IPS-NIHi7 (cell line): ENCODE data around the gene MUC13.
A peak's percentile ranks its signal among the peaks of the same experiment; 100 is the strongest.

ENCODE experiments used
- DNase-seq: peaks from one replicate; pipeline ENCODE4 v3.0.0; 2012; ENCODE audit warnings: mixed read lengths; ENCODE audit errors: extremely low spot score

MUC13 gene

GRCh38 chr3:124896824-124897526 is 37.6 kb downstream of the MUC13 start:
- DNase-seq: no peak

- no peak for DNase-seq
Observed at GRCh38 chr3:124895756-124896155, 38.8 kb downstream of the MUC13 start.

DNA sequence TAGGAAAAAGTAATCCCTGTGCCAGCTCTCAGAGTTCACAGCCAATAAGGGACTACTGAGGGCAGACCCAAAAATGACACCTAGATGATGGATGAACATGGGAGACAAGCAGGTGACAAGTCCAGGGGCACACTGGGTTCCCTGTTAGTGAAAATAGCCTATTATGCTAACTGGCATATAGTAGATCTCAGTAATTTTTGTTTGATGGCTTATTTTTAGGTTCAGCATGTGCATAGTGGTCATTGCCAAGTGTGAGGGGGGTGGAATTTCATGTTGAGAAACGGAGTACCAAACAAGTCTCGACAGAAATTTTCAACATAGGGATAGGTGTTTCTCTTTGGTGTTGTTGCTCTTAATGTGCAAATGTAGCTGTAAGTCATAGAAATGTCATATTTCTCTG is 41.0 kb downstream of the MUC13 start:
- DNase-seq: no peak

DNA sequence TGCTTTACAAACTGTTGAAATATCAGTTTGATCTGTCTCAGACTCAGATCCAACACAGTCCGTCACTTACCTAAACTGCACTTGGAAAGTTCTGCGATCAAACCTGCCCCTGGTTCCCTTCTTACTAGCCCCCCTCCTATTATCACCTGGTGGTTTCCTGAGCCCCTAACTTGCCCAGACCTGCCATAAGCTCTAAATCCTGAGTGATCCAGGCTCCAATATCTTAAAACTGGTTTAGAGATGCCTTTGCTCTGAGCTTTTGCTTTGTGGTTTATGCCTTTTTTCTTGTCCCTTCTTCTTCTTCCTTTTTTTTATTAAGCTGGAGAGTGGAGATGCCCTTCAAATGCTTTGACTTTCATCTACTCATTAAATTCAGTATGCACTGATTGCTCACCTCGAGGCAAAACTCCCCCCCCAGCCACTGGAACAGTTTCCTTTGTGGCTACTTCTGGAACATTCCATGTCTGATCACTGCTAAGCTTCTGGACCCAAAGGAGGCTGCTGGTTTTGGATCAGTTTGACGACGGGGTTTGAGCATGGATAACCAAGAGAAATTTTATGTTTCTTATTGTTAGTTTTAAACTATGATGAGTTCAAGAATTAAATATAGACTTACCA is 43.9 kb downstream of the MUC13 start:
- DNase-seq: no peak

DNA sequence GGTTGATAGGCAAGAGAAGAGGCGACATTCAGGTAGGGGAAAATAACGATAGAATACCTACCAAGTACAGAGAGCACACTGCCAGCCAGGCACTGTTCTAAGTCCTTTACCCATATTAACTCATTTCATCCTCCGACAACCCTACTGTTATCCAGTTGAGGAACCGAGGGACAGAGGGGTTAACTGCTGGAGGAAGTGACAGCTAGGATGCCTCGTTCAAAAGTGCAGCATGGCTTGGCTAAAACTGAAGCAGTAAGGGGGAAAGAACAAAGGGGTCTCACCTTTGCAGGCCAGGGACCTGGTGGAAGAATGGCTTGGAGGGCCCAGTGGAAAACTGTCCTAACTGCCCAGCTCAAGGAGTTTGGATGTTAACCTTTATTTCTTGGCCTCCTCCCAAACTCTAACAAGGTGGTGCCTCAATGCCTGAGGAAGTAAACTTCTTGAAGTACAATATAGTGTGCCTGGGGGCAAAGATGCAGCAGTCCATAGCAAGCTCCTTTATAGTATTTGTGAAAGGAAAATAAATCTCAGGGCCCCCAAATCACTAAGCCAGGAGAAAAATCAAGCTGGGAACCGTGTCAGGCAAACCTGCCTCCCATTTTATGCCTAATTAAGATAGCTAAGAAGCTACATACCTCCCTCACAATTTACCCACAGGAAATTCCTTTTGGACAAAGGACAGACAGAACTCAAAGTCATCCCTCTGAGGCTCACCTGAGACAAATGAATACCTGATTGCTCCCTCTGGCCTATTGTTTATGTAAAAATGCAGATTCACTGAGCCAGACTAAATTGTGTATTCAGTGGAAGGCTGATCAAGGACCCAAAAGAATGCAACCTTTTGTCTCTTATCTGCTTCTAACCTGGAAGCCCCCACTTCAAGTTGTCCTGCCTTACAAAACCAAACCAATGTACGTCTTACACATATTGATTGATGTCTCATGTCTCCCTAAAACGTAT is 45.8 kb downstream of the MUC13 start:
- DNase-seq: no peak

DNA sequence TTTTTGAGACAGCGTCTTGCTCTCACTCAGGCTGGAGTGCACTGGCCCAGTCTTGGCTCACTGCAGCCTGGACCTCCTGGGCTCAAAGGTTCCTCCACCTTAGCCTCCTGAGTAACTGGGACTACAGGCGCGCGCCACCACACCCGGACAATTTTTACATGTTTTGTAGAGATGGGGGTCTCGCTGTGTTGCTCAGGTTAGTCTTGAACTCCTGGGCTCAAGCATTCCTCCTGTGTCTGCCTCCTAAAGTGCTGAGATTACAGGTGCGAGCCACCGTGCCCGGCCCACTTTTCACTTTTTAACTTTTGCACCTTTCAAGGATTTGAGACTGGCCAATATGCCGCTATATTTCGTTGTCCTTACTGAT is 46.6 kb downstream of the MUC13 start:
- DNase-seq: no peak

DNA sequence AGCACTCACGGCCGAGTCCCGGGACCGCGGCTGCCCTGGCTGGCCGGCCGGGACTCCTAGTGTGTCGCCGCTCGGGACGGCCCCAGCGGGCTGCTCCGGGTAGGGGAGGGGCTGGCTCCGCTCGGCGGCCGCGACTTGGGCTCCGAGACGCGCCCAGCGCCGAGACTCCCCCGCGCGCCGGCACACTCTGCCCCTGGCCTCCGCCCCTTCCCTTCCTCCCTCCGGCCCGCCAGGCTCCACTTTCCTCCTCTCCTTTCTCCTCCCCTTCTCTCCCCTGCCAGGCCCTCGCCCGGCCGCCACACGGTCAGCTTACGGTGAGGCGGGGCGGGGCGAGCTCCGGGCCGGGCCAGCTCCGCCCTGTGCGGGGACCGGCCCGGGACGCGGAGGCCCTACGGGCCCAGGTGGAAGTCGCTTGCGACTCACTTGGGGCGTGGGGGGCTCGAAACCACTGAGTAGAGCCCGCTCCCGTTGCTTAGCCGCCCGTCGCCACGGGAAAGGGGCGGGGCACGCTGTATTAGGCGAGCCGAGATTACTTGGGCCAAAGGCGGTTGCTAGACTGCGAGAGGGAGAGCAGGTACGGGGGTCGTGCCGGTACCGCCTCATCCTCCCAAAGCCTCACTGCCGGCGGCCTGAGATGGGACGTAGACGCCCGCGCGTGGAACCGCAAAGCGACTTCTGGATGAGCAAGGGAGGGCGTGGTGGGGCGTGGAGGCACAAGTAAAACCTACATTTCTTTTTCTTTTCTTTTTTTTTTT is 47.2 kb downstream of the MUC13 start, which contains the start of gene ITGB5:
TSS of gene ITGB5 (minus strand) at position 189 of the 755 bp plus-strand sequence. CDS start 365 bp downstream, outside the sequence.
- DNase-seq: peak; percentile 75

GRCh38 chr3:124886168-124887056 is 48.1 kb downstream of the MUC13 start:
- no peak for DNase-seq

GRCh38 chr3:124885466-124886167 is 48.9 kb downstream of the MUC13 start:
- DNase-seq: no peak

- no peak for DNase-seq
Observed at GRCh38 chr3:124884474-124885101, 50.0 kb downstream of the MUC13 start.

- DNase-seq: no peak
Observed at GRCh38 chr3:124883766-124884473, 50.6 kb downstream of the MUC13 start.

DNA sequence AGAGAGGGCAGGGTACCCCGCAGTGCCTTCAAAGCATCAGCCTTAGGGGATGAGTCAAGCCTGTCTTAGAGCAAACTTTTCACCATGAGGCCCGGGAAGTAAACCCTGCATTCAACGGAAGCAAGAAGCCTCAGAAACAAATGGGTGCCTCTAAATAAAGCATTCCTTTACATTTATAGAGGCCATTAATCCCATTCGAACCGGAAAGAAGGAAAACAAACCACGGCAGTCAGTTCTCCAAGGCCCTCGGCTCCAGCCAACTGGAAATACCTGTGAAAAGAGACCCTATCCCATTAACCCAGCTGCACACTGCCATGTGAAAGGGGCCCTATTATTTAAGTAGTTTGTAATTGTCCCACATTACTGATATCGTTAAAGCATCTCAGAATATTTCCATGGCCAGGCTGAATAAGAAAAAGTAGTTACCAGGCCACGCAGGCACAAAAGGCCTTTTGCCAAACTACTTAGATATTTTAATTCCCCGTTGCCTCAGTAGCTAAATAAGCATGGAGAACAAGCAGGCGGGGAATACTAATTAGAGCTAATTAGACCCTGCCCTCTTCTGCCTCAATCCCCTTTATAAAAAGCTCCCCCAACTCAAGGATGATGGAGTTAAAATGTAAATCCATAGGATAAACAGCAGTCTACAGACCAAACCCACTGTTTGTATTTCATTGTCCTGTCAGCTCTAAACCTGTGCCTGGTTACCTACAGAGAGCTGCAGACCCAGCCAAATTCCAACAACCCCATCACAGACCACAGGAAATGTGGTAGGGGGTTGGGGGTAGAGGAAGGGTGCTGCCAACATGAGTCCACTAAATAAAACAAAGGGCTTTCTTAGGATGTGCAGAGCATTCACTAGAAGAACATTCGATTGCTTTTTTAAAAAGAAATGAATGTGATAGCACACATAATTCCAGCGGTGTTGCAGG is 51.5 kb downstream of the MUC13 start:
- DNase-seq: no peak

GRCh38 chr3:124881976-124882697 is 52.4 kb downstream of the MUC13 start:
- DNase-seq: no peak

DNA sequence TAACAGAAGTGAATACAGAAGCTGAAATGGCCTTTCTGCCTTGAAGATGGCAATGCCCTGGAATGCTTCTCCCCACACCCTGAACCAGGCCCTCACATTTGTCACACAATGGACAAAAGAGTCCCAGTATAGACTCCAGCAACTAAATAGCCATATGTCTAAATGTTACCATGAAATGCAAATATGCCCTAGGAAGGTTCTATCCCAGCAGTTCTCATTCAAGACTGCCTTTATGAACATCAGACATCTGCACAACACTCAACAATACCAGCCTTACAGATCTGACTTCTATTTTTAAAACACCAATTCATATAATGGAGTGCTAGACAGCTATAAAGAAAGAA is 55.2 kb downstream of the MUC13 start:
- DNase-seq: no peak

- no peak for DNase-seq
Observed at GRCh38 chr3:124878561-124879336, 55.8 kb downstream of the MUC13 start.

DNA sequence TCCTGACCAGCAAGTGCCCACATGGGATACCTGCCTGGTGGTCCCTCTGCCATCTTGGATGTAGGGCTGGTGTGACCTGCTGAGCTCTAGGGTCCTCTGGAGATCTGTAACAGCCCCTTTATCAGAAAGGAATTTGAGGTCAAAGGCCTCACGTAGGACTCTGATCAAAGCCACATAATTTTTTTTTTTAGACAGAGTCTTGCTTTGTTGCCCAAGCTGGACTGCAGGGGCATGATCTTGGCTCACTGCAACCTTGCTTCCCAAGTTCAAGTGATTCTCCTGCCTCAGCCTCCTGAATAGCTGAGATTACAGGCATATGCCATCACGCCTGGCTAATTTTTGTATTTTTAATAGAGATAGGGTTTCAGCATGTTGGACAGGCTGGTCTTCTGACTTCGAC is 56.9 kb downstream of the MUC13 start:
- no peak for DNase-seq
